H9 (cell line): ENCODE results near the gene CT45A10. TPM values are rescaled to one million over a fixed set of nuclear protein-coding genes. Genes with fewer than 3 reads are reported as not detected.
"Not testable (repeated sequence)": the region's sequence is repeated elsewhere in the genome, so short reads cannot be mapped to it uniquely, and the experiment has no call there.

Experiments
- DNase-seq: peaks from one replicate; pipeline ENCODE4 v3.0.0-alpha.2; 2017
- H2AFZ ChIP-seq: one replicate; pipeline ENCODE4 v1.6.1; 2013; ENCODE audit warnings: mild to moderate bottlenecking, low read length, control low read depth, moderate library complexity
- H2AK5ac ChIP-seq: 2 replicates; pipeline ENCODE4 v1.6.1; 2013; ENCODE audit warnings: low read length, control low read depth, mixed read lengths; ENCODE audit not compliant: insufficient read length
- H2BK120ac ChIP-seq: one replicate; pipeline ENCODE4 v1.6.1; 2013; ENCODE audit warnings: low read depth, mild to moderate bottlenecking, low read length, control low read depth, inconsistent platforms; ENCODE audit not compliant: poor library complexity, severe bottlenecking
- H2BK12ac ChIP-seq: 2 replicates; pipeline ENCODE4 v1.6.1; 2013; ENCODE audit warnings: low read length, control low read depth, mixed read lengths, low read depth; ENCODE audit not compliant: insufficient read length
- H2BK15ac ChIP-seq: 2 replicates; pipeline ENCODE4 v1.6.1; 2013; ENCODE audit warnings: low read depth, low read length, control low read depth
- H2BK20ac ChIP-seq: one replicate; pipeline ENCODE4 v1.6.1; 2013; ENCODE audit warnings: low read depth, mild to moderate bottlenecking, low read length, control low read depth, inconsistent platforms; ENCODE audit not compliant: poor library complexity, severe bottlenecking
- H2BK5ac ChIP-seq: 2 replicates; pipeline ENCODE4 v1.6.1; 2013; ENCODE audit warnings: low read length, control low read depth, mixed read lengths; ENCODE audit not compliant: insufficient read length
- H3K14ac ChIP-seq: 2 replicates; pipeline ENCODE4 v1.6.1; 2013; ENCODE audit warnings: low read length, control low read depth; ENCODE audit not compliant: insufficient read depth
- H3K18ac ChIP-seq: 2 replicates; pipeline ENCODE4 v1.6.1; 2013; ENCODE audit warnings: low read depth, mild to moderate bottlenecking, mixed read lengths, low read length, control low read depth; ENCODE audit not compliant: insufficient read length
- H3K23ac ChIP-seq: 2 replicates; pipeline ENCODE4 v1.6.1; 2013; ENCODE audit warnings: low read length, control low read depth, mixed read lengths, low read depth; ENCODE audit not compliant: insufficient read length
- H3K23me2 ChIP-seq: 2 replicates; pipeline ENCODE4 v1.6.1; 2013; ENCODE audit warnings: low read depth, mild to moderate bottlenecking, mixed read lengths, low read length, control low read depth; ENCODE audit not compliant: insufficient read length, poor library complexity, severe bottlenecking
- H3K27ac ChIP-seq: 2 replicates; pipeline ENCODE4 v1.5.1; 2013; ENCODE audit warnings: low read length, control low read depth, mixed read lengths, low read depth; ENCODE audit not compliant: insufficient read length
- H3K27me3 ChIP-seq: 2 replicates; pipeline ENCODE4 v1.6.1; 2013; ENCODE audit warnings: low read length, control low read depth, inconsistent platforms; ENCODE audit not compliant: insufficient read depth
- H3K4ac ChIP-seq: 2 replicates; pipeline ENCODE4 v1.6.1; 2013; ENCODE audit warnings: low read depth, mild to moderate bottlenecking, control low read depth, inconsistent platforms, low read length, moderate library complexity
- H3K4me1 ChIP-seq: 2 replicates; pipeline ENCODE4 v1.6.1; 2013; ENCODE audit warnings: low read length, control low read depth, inconsistent platforms; ENCODE audit not compliant: insufficient read depth
- H3K4me2 ChIP-seq: 2 replicates; pipeline ENCODE4 v1.6.1; 2013; ENCODE audit warnings: low read length, control low read depth, mixed read lengths; ENCODE audit not compliant: insufficient read length, insufficient read depth
- H3K56ac ChIP-seq: 2 replicates; pipeline ENCODE4 v1.6.1; 2013; ENCODE audit warnings: low read depth, mild to moderate bottlenecking, mixed read lengths, low read length, control low read depth; ENCODE audit not compliant: insufficient read length
- H3K79me1 ChIP-seq: 2 replicates; pipeline ENCODE4 v1.6.1; 2013; ENCODE audit warnings: low read depth, mild to moderate bottlenecking, moderate library complexity, low read length, control low read depth, inconsistent platforms; ENCODE audit not compliant: insufficient read depth, poor library complexity, severe bottlenecking
- H3K79me2 ChIP-seq: 2 replicates; pipeline ENCODE4 v1.6.1; 2013; ENCODE audit warnings: low read length, control low read depth, inconsistent platforms; ENCODE audit not compliant: insufficient read depth
- H3K9ac ChIP-seq: 2 replicates; pipeline ENCODE4 v1.6.1; 2013; ENCODE audit warnings: low read length, control low read depth, mixed read lengths; ENCODE audit not compliant: insufficient read length; ENCODE audit errors: extremely low read depth
- H3K9me3 ChIP-seq: one replicate; pipeline ENCODE4 v1.6.1; 2013; ENCODE audit warnings: low read depth, low read length, inconsistent platforms; ENCODE audit not compliant: control insufficient read depth
- H3T11ph ChIP-seq: one replicate; pipeline ENCODE4 v1.6.1; 2013; ENCODE audit warnings: mild to moderate bottlenecking, low read length, control low read depth, inconsistent platforms
- H4K20me1 ChIP-seq: one replicate; pipeline ENCODE4 v1.6.1; 2013; ENCODE audit not compliant: control insufficient read depth, insufficient read length, insufficient read depth
- H4K5ac ChIP-seq: 2 replicates; pipeline ENCODE4 v1.6.1; 2013; ENCODE audit warnings: low read depth, mild to moderate bottlenecking, mixed read lengths, low read length, control low read depth; ENCODE audit not compliant: insufficient read length
- H4K8ac ChIP-seq: replicated peaks from 2 replicates; pipeline ENCODE4 v1.6.1; 2013; ENCODE audit warnings: low read length, control low read depth, mixed read lengths, low read depth; ENCODE audit not compliant: insufficient read length
- H4K91ac ChIP-seq: 2 replicates; pipeline ENCODE4 v1.6.1; 2013; ENCODE audit warnings: low read depth, mild to moderate bottlenecking, moderate library complexity, mixed read lengths, low read length, control low read depth; ENCODE audit not compliant: insufficient read length
- H3K27ac Mint-ChIP-seq, 3 experiments: 2 replicates in 2 of 3; 3 replicates in 1 of 3; pipeline ENCODE4 v1.8.0; 2020 to 2021; ENCODE audit warnings: mixed read lengths in 3 of 3, mild to moderate bottlenecking in 1 of 3, moderate library complexity in 1 of 3
- H3K27me3 Mint-ChIP-seq: 2 replicates; pipeline ENCODE4 v1.8.0; 2021; ENCODE audit warnings: low read depth, mild to moderate bottlenecking, moderate library complexity, mixed read lengths
- H3K36me3 Mint-ChIP-seq, 3 experiments: 2 replicates in 2 of 3; 3 replicates in 1 of 3; pipeline ENCODE4 v1.8.0; 2020 to 2021; ENCODE audit warnings: low read depth in 3 of 3, mixed read lengths in 3 of 3; ENCODE audit not compliant: insufficient read depth in 1 of 3
- H3K4me1 Mint-ChIP-seq, 2 experiments: 2 replicates each; pipeline ENCODE4 v1.8.0; 2020; ENCODE audit warnings: mixed read lengths in 2 of 2
- H3K4me3 Mint-ChIP-seq, 2 experiments: 2 replicates in 1 of 2; 3 replicates in 1 of 2; pipeline ENCODE4 v1.8.0; 2020 to 2021; ENCODE audit warnings: mild to moderate bottlenecking in 2 of 2, mixed read lengths in 2 of 2, moderate library complexity in 1 of 2
- H3K9me3 Mint-ChIP-seq, 2 experiments: 2 replicates in 1 of 2; 3 replicates in 1 of 2; pipeline ENCODE4 v1.8.0; 2020; ENCODE audit warnings: mild to moderate bottlenecking in 2 of 2, mixed read lengths in 2 of 2, moderate library complexity in 1 of 2
- CTCF ChIP-seq: fragments of 200-600 bp; sonication (generic); conservative IDR thresholded peaks from 3 replicates; pipeline ENCODE4 v1.8.0; 2021; ENCODE audit warnings: antibody characterized with exemption, mild to moderate bottlenecking
- WGBS: extraction: QIAGEN DNeasy Blood & Tissue Kit; methylation state at CpG from one replicate; pipeline ENCODE4 v1.1.7; 2013; ENCODE audit warnings: missing lambda C conversion rate, low lambda C conversion rate, mixed read lengths; ENCODE audit not compliant: insufficient read length; ENCODE audit errors: extremely low coverage; 5-methylcytosine and 5-hydroxymethylcytosine counted together
- total RNA-seq: library from RNA; stranded (reverse); gene quantifications from 2 replicates; pipeline ENCODE4 v1.2.1, GENCODE V29; 2021

The CT45A10 gene
- total RNA-seq, 1 experiment from 2014 or later = not detected

DNA sequence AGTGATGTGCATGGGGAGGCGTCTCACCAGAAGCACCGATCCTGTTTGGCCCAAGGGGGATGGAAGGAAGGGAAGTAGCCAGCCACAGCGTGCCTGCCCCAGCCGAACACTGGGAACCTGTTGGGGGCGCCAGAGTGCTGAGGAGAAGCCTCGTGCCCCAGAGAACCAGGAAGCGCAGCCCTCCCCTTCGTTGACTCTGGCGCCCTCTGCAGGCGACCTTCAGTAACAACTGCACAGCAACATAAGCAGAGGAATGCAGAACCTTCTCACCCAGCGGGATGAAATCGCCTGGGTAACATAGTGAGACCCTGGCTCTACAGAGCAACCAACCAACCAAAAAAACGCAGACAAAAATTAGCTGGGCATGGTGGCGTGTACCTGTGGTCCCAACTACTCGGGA lies 4.3 kb downstream of the CT45A10 start:
- not testable (repeated sequence) for H2AK5ac ChIP-seq, H4K5ac ChIP-seq, H4K20me1 ChIP-seq, H3T11ph ChIP-seq, H3K23me2 ChIP-seq, H2BK20ac ChIP-seq, H2BK12ac ChIP-seq, H2BK120ac ChIP-seq, H3K27me3 ChIP-seq, H2BK5ac ChIP-seq, H3K36me3 Mint-ChIP-seq, H3K4me1 Mint-ChIP-seq, H3K79me1 ChIP-seq, H3K4me3 Mint-ChIP-seq, H3K4me1 ChIP-seq, H3K79me2 ChIP-seq, H3K27ac Mint-ChIP-seq, H3K4me2 ChIP-seq, H3K27me3 Mint-ChIP-seq, H3K18ac ChIP-seq, H2BK15ac ChIP-seq, H3K23ac ChIP-seq, DNase-seq, H3K4ac ChIP-seq, H3K9ac ChIP-seq, H4K8ac ChIP-seq, H3K27ac ChIP-seq, H4K91ac ChIP-seq, H2AFZ ChIP-seq, H3K56ac ChIP-seq, H3K14ac ChIP-seq
- peaks cover 39% of the 10 kb centered on the region for H3K9me3 ChIP-seq
- WGBS = no CpG with 5 or more reads among the region's 15 CpGs
- peaks cover 43 to 52% of the 10 kb centered on the region in 2 experiments for H3K9me3 Mint-ChIP-seq
- TF ChIP-seq CTCF = peak; percentile 37; the same call in 2 of the 3 replicates

DNA sequence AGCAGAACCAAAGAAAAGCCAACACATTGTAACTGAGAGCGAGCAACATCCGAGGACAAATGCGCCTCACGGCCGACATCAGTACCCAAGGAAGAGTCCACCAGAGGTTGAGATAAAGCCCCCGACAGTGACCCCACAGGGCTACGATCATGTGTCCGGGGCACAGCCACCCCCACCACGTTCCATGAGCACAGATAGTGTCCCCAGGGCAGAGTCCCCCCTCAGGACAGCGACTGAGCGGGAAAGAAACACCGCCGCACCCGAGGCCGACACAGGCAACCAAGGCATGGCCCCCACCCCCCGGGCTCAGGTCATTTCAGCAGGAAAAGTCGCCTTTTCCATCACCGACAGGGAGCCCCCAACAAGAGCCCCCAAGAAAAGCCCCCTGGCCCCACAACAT lies 5.0 kb downstream of the CT45A10 start:
- not testable (repeated sequence) for H3K23ac ChIP-seq, H3K4me2 ChIP-seq, H2BK5ac ChIP-seq, H4K91ac ChIP-seq, H3K4me3 Mint-ChIP-seq, H3K4me1 ChIP-seq, H3K23me2 ChIP-seq, H3K4me1 Mint-ChIP-seq, H3K27ac ChIP-seq, H3K27me3 Mint-ChIP-seq, H2BK15ac ChIP-seq, H3K4ac ChIP-seq, H3K14ac ChIP-seq, H3K79me2 ChIP-seq, H4K20me1 ChIP-seq, DNase-seq, H2AFZ ChIP-seq, H2BK12ac ChIP-seq, H3T11ph ChIP-seq, H2AK5ac ChIP-seq, H3K18ac ChIP-seq, H4K8ac ChIP-seq, H3K79me1 ChIP-seq, H4K5ac ChIP-seq, H3K27me3 ChIP-seq, H3K9ac ChIP-seq, H3K56ac ChIP-seq, H3K36me3 Mint-ChIP-seq, H3K27ac Mint-ChIP-seq, H2BK20ac ChIP-seq, H2BK120ac ChIP-seq
- no CpG with 5 or more reads among the region's 18 CpGs for WGBS
- H3K9me3 ChIP-seq = peaks cover 34% of the 10 kb centered on the region
- H3K9me3 Mint-ChIP-seq = peaks cover 40 to 48% of the 10 kb centered on the region in 2 experiments
